ENCODE measurements around the gene EZH1. TPM values are rescaled to one million over a fixed set of nuclear protein-coding genes. Genes with fewer than 3 reads are reported as not detected.

EZH1 gene
- polyA plus RNA-seq, 1 donor from 2014 or later = 52.5 TPM

DNA sequence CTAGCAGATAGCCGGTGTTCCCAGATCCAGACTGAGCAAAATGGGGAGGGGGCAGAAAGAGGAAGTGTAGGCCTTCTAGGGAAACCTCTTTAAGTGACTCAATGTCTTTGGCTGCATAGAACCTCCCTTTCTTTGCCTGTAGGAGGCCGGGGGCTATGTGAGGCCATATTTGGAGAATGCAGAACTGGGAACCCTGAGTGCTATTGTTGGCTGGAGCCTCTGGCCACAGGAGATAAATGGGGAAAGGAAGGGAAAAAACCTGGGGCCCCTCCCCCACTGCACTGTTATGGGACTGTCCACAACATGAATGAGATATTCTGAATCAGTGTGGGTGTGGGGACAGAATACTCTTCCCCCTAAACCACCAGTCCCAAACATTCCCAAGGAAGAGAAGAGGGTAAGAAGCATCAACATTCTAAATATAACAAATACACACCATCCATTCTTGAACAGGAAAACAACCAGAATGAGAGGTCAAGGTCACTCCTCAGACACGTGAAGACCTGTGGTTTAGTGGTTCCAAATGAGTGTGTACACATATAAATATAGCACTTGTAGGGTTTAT, 30.8 kb upstream of the EZH1 start:
- H3K36me3 ChIP-seq (ENCODE audit: insufficient read depth, low read length) = no peaks in the 10 kb centered on the region
- H3F3A ChIP-seq (ENCODE audit: insufficient read depth, low read length, poor library complexity, severe bottlenecking) = no peaks in the 10 kb centered on the region
- H3K4me2 ChIP-seq (ENCODE audit: low read length) = no peak overlapping the region
- H3K9me3 ChIP-seq (ENCODE audit: low read length) = no peaks in the 10 kb centered on the region
- H3K27me3 ChIP-seq (ENCODE audit: insufficient read depth, low read depth, low read length) = peaks cover 8% of the 10 kb centered on the region
- no peak overlapping the region for H3K27ac ChIP-seq (ENCODE audit: low read length)
- no peaks in the 10 kb centered on the region for H3K9me2 ChIP-seq (ENCODE audit: insufficient read depth, low read length)
- TF ChIP-seq EZH2 (IDR thresholded peaks at IDR 0.05; ENCODE audit: borderline replicate concordance, insufficient read depth, low read length, poor library complexity, severe bottlenecking) (no peak), EP300 (conservative IDR thresholded peaks at IDR 0.05; ENCODE audit: poor library complexity, severe bottlenecking) (no peak), POLR2AphosphoS5 (IDR thresholded peaks at IDR 0.05) (no peak), TAF1 (IDR thresholded peaks at IDR 0.05; ENCODE audit: low read depth) (no peak), SMC3 (conservative IDR thresholded peaks at IDR 0.05; ENCODE audit: poor library complexity) (no peak), RAD21 (conservative IDR thresholded peaks at IDR 0.05) (no peak), MXI1 (conservative IDR thresholded peaks at IDR 0.05; ENCODE audit: poor library complexity, severe bottlenecking) (no peak), REST (IDR thresholded peaks at IDR 0.05; ENCODE audit: borderline replicate concordance) (no peak)
- TF ChIP-seq, protein P1, sequence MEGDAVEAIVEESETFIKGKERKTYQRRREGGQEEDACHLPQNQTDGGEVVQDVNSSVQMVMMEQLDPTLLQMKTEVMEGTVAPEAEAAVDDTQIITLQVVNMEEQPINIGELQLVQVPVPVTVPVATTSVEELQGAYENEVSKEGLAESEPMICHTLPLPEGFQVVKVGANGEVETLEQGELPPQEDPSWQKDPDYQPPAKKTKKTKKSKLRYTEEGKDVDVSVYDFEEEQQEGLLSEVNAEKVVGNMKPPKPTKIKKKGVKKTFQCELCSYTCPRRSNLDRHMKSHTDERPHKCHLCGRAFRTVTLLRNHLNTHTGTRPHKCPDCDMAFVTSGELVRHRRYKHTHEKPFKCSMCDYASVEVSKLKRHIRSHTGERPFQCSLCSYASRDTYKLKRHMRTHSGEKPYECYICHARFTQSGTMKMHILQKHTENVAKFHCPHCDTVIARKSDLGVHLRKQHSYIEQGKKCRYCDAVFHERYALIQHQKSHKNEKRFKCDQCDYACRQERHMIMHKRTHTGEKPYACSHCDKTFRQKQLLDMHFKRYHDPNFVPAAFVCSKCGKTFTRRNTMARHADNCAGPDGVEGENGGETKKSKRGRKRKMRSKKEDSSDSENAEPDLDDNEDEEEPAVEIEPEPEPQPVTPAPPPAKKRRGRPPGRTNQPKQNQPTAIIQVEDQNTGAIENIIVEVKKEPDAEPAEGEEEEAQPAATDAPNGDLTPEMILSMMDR (IDR thresholded peaks at IDR 0.05; ENCODE audit: poor library complexity, severe bottlenecking) = no peak
- H3K9ac ChIP-seq (ENCODE audit: low read length) = no peak overlapping the region
- no peaks in the 10 kb centered on the region for H3K79me2 ChIP-seq (replicated peaks; ENCODE audit: insufficient read depth, low read length)
- H2AFZ ChIP-seq (ENCODE audit: low read depth, low read length) = no peak overlapping the region
- no peaks in the 10 kb centered on the region for H4K20me1 ChIP-seq (ENCODE audit: insufficient read depth)
- no peak overlapping the region for H3K4me3 ChIP-seq (ENCODE audit: low read length)

DNA sequence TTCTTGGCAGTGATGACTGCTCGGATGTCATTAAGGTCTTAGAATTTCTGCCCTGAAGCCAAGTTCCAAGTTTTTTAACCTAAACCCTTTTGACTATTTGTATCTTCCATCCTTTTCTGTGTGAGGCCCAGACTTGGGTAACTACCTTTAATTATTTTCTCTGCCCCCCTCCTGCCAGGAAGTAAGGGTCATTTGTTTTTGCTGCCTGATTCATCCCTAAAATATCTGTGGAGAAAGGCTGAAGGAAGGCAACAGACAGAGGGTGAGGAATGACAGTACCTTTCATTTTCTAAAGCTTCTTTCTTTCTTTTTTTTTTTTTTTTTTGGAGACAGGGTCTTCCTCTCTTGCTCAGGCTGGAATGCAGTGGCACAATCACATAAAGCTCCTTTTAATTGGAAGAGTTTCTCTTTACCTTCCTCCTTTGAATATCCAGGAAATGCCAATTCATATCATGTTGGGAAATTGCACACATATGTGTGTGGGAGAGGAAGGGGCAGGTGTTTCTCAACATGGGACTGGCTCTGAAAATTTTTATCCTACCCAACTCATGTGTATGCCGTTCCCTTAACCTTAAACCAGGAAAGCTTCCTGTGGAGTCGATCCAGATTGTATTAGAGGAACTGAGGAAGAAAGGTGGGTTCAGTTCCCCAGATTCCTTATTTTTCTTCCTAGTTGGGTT, 29.4 kb upstream of the EZH1 start:
- TF ChIP-seq POLR2AphosphoS5 (IDR thresholded peaks at IDR 0.05) (no peak), REST (IDR thresholded peaks at IDR 0.05; ENCODE audit: borderline replicate concordance) (no peak), SMC3 (conservative IDR thresholded peaks at IDR 0.05; ENCODE audit: poor library complexity) (no peak), RAD21 (conservative IDR thresholded peaks at IDR 0.05) (no peak), EZH2 (IDR thresholded peaks at IDR 0.05; ENCODE audit: borderline replicate concordance, insufficient read depth, low read length, poor library complexity, severe bottlenecking) (no peak), TAF1 (IDR thresholded peaks at IDR 0.05; ENCODE audit: low read depth) (no peak), EP300 (conservative IDR thresholded peaks at IDR 0.05; ENCODE audit: poor library complexity, severe bottlenecking) (no peak), MXI1 (conservative IDR thresholded peaks at IDR 0.05; ENCODE audit: poor library complexity, severe bottlenecking) (no peak)
- TF ChIP-seq, protein P1 (IDR thresholded peaks at IDR 0.05; ENCODE audit: poor library complexity, severe bottlenecking) = no peak
- Histone ChIP-seq H3K4me3 (ENCODE audit: low read length) (peak overlapping the region; percentile 84), H3K36me3 (ENCODE audit: insufficient read depth, low read length) (no peaks in the 10 kb centered on the region), H4K20me1 (ENCODE audit: insufficient read depth) (no peaks in the 10 kb centered on the region), H3K27ac (ENCODE audit: low read length) (peak overlapping the region; percentile 73), H3K79me2 (replicated peaks; ENCODE audit: insufficient read depth, low read length) (no peaks in the 10 kb centered on the region), H2AFZ (ENCODE audit: low read depth, low read length) (peak overlapping the region; percentile 95), H3F3A (ENCODE audit: insufficient read depth, low read length, poor library complexity, severe bottlenecking) (no peaks in the 10 kb centered on the region), H3K9me3 (ENCODE audit: low read length) (no peaks in the 10 kb centered on the region), H3K27me3 (ENCODE audit: insufficient read depth, low read depth, low read length) (no peaks in the 10 kb centered on the region), H3K9ac (ENCODE audit: low read length) (peak overlapping the region; percentile 88), H3K4me2 (ENCODE audit: low read length) (peak overlapping the region; percentile 77), H3K9me2 (ENCODE audit: insufficient read depth, low read length) (no peaks in the 10 kb centered on the region)
